Esophagus muscularis mucosa (tissue), 3 donors: Measurements from ENCODE around the gene TPK1.

Source experiments
- CTCF ChIP-seq, 3 experiments: fragments of 200-600 bp in 2 of 3; fragments of 450-650 bp in 1 of 3; sonication (generic) in 2 of 3; IDR thresholded peaks; one replicate each; pipeline ENCODE4 v1.5.1; 2017 to 2019; ENCODE audit warnings: antibody characterized with exemption in 3 of 3, mild to moderate bottlenecking in 2 of 3, moderate library complexity in 1 of 3
- POLR2A ChIP-seq: fragments of 450-650 bp; IDR thresholded peaks from one replicate; pipeline ENCODE4 v1.6.1; 2017; ENCODE audit warnings: antibody characterized with exemption, moderate library complexity, mild to moderate bottlenecking, low read depth

GRCh38 chr7:144483189-144483588, 352.7 kb downstream of the TPK1 start:
- no peak for TF ChIP-seq POLR2A
- no peak for TF ChIP-seq CTCF (IDR thresholded peaks at IDR 0.05)
